GM18526 (cell line): ENCODE results near the gene SDHB.

ENCODE experiments used
- POLR2A ChIP-seq: IDR thresholded peaks from 3 replicates; pipeline ENCODE4 v1.6.1; 2011; ENCODE audit not compliant: insufficient read length; ENCODE audit errors: extremely low read depth

SDHB gene

DNA sequence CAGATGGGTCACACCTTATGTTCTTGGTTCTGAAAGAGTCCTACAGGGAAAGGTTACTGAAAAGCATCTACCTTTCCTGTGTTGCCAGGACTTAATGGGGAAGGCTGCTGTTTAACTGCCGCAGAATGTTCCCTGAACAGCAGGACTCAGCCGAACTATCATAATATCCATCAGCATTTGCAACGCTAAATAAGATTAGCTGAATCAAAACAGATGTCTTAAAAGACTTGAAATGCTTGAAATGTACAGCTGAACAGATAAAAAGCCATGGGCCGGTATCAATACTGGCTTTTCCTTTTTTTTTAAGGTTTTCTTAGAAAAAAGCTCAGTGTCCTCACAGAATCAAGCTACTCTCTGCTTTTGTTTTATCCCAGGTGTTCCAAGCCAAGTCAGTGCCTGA is 22.4 kb downstream of the SDHB start:
- no peak for TF ChIP-seq POLR2A

DNA sequence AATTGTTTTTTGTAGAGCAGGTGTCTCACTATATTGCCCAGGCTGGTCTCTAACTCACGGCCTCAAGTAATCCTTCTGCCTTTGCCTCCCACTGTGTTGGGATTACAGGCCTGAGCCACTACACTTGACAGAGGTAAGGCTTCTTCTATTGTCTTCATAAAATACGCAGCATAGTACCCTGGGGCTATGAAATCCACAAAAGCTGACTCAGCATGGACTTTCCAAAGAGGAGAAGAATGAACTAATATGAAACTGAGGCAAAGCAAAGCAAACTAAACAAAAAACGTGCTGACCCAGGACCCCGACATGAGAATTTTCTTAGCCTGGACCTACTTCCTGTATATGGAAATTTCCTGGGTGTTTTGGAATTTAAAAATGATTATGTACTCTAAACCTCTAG is 23.6 kb downstream of the SDHB start:
- no peak for TF ChIP-seq POLR2A

DNA sequence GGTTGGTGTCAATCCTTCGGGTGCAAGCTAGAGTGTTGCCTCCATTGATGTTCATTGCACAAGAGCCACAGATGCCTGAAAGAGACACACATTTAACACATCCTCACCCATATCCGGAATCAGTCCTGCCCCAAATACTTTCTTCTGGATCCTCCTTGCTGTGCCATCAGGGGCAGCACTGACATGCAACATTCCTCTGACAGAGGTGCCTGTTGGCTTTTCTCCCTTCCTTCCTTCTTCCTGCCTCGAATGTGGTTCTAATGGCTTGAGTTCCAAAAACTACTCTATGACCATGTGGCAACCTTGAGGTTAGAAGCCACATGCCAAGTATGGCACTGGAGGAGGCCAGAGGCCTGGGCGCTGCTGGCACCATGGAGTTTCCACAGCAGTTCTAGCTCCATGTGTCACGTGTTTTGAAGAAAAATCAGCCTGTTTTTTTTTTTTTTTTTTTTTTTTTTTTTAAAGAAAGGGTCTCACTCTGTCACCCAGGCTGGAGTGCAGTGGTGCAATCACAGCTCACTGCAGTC is 25.1 kb downstream of the SDHB start:
- no peak for TF ChIP-seq POLR2A

DNA sequence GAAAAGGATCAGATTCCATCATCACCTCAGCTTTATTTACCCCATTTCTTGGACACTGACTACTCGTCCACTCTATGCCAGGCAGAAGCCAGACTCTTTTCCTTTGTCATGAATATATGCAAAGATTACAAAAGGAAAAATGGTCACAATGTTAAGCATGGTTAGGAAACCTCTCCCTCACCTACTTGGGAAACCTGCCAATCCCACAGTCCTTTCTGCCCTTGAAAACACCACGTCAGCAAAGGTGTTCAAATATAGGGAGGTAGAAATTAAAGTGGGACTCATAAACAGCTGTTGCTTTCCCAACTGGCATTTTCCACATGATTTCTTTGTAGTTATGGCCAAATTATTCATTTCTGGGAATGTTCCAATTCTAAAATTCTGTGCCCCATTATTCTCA is 25.9 kb downstream of the SDHB start:
- no peak for TF ChIP-seq POLR2A

DNA sequence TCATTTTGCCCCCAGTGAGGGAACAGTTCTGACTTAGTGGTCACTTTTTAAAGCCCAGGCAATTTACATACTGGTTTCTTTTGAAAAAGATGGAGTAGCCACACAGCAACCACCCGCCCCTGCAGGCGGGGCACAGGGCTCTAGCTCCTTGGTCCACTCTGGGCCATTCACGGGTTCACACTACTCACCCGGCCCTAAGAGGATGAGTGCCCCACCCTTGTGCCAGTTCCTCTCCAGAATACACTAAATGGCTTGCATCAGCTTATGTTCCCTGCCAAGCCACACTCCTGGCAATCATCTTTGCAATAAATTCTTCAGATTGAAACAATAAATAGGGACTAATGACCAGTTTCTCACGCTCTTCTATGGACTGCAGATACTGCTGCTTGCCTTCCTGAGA is 26.4 kb downstream of the SDHB start:
- no peak for TF ChIP-seq POLR2A

DNA sequence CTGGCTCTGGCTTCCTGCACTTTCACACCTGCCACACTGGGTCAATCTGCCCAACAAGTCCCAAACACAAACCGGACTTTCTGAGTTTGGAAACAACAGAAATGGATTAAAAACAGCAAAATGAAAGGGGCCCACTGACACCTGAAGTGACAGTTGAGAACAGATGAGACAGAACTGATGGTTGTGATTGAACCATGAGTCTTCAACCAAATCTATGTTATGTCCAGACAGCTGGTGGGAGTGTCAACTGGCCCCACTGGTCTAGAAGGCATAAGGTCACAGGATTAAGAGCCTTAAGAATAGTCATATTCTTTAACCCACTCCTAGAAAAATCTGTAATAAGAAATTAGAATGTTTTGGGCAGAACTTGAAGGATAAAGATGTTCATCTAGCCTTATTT is 29.1 kb downstream of the SDHB start:
- no peak for TF ChIP-seq POLR2A

DNA sequence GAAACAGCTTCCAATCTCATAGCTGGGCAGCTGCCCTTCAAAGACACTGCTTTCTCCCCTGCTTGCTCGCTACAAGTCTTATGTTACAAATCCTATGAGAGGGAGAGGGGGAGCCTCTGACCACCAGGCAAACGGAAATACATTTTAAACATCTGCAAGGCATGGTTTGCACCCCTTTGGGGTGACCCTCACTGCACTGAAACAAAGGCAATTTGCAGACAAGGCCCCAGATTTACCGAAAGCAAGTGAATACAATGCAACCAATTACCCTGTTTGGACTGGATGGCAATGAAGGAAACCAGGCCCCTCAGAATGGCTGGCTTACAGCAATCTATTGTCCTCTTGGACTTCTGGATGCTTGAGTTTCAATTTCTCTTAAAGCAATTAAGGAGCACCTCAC is 30.3 kb downstream of the SDHB start:
- no peak for TF ChIP-seq POLR2A

DNA sequence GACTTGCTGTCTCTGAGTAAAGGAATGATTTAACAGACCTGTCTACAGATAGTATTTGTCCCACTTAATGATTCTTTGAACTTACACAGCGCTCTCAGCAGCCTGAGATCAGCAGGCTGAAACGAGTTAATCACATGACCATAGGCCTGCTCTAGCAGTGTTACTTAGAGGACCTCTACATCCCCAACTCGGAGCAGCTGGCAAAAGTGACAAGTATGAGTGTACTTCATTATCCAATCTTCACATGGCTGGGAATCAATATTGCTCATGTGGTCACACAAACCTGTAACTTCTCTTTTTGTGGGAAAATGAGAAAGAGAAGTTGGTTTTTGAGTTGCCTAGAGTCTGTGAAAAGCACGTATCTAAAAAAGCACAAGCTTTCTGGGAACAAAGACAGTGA is 30.7 kb downstream of the SDHB start:
- TF ChIP-seq POLR2A, result no peak

DNA sequence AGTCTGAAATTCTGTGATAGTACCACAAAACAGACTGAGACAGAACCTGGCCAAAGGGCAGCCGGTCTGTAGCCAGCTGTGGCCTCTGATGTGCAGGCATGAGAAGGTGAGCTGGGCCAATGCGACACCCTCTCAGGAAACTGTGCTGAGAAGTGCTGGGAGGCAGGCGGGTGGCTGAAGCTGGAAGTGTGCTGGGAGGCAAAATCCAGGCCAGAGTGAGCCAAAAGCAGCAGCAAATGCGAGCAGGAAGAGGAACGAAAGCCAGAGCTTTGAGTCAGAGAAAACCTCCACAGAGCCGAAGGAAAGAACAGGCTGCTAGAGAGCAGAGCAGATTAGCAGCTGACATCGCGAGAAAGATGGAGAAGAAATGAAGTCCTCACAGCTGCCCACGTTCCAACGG is 31.9 kb downstream of the SDHB start:
- TF ChIP-seq POLR2A, result no peak

DNA sequence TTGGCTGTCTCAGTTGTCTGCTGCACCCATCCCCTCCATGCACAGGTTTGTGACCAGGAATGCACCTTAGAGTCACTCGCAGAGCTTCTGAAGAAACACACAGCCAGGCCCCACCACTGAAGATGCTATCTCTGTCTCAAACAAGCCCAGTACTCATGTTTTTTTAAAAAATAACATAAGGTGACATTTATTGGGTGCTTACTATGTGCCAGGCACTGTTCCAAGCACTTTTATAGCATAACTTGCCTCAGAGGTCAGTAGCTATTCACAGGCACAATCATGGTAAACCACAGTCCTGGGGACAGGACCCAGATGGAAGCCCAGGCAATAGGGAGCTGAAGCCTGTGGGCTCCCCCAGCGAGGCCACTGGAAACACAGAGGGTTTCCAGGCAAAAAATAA is 33.3 kb downstream of the SDHB start:
- TF ChIP-seq POLR2A, result no peak

DNA sequence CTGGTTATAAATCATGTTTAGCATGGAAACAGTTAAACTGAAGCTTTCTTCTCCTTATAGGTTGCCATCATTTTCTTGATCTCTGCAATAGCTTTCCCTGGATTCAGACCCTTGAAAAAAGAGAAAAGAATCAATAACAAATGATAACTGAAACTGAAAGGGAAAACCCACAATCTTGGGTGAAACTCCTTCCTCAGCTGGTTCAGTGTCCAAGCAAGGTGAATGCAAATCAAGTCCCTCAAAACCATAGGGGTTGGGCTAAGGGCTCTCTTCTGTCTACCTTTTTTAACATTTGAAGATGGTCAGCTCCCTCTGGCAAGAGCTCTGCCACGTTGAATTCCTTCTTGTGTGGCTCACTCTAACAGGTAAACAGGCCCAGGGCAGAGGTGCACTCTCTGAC is 35.0 kb downstream of the SDHB start:
- TF ChIP-seq POLR2A, result no peak

DNA sequence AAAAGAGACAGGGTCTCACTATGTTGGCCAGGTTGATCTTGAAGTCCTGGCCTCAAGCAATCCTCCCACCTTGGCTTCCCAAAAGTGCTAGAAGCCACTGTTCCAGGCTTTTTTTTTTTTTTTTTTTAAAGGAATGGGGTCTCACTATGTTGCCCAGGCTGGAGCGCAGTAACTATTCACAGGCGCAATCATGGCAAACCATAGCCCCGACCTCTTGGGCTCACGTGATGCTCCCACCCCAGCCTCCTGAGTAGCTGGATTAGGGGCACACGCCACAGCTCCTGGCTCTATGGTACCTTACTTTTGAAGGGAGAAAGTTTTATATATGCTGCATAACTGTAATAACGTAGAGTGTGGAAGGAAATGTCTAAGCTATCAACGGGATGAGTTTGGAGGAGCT is 36.4 kb downstream of the SDHB start:
- no peak for TF ChIP-seq POLR2A

DNA sequence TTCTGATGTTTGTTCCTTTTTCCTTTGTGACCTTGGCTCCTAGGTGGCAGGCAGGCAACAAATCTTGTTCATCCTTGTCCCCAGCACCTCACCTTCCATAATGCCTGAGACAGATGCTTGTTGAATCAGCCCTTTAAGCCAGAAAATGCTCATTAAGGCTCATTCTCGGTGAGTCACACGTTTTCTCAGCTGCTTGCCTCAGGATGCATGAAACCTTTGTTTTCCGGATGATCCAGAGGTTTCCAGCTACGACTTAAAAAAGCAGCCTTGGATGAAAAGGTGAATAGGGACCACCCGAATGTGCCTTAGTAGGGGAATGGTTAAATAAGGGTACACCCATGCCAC is 37.5 kb downstream of the SDHB start:
- no peak for TF ChIP-seq POLR2A

DNA sequence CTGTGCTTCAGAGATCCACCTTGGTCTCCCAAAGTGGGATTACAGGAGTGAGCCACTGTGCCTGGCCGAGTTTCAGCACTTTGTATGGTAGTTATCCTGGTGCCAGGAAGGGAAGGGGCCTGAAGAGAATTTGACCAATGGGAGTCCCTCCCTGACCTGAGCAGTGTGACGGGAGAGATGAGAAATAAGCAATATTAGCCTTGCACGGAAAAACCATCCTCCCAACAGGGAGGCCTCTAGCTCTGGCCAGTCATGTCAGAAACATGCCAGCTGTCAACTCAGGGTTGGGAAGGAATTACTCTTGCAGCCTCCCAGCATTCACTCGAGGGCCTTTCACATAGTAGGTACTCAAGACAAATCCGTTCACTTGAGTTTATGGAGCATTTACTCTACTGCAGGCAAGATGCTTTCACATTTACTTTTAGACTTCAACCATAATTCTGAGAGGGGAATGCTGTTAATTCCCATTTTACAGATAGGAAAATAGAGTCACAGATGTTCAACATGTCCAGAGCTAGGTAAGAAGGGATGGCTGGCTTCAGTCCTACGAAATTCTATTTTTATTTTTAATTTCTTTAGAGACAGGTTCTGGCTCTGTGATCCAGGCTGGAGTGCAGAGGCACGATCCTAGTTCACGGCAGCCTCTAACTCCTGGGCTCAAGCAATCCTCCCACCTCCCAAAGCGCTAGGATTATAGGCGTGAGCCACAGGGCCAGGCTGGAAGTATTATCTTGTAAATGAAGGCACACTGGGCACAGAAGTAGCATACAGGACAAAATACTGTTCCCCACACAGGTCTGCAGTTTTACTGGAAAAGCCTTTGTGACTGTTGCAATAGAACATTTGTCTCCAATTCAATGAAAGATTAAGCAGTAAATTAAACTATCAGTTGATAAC is 38.9 kb downstream of the SDHB start:
- TF ChIP-seq POLR2A, result no peak

DNA sequence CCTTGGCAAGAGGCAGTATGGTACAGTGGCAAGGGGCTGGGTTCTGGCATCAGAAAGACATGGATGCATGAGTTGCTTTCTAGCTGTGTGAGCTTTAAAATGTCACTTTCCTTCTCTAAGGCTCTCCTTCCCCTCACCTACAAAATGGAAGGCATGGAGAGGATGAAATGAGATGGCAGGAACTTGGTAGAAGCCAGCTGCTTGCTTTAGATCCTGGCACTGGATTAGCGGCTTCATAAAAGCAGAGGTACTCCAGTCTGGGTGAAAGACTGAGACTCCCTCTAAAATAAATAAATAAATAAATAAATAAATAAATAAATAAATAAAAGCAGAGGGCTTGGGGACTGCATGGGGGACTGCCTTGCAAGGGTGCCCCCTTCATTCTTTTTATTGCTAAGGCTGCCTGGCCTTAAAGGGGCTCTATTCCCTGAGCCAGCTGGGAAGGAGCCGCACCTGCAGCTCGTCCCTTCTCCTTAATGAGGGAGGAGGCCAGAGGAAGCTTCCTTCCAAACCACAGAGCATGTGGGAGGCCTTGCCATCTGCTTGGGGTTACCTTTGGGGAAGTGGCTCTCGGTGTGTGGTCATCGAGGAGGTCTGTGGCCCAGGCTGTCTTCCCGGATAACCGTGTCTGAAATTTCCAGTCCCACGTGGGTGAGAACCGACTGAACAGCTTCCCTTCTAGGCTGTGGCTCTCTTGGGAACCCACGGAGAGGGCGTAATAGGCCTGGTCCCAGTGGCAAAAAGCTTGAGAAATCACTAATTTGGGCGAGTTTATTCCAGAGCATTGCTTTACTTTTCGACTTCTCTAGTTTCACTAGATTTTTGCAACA is 40.1 kb downstream of the SDHB start:
- no peak for TF ChIP-seq POLR2A
